ENCODE results near the gene SYNE2. TPM values are rescaled to one million over a fixed set of nuclear protein-coding genes. Genes with fewer than 3 reads are reported as not detected.

Gene SYNE2
- total and polyA plus RNA-seq, 12 donors = 43.6 to 205 (median 103) TPM

- H3K4me1 ChIP-seq = no peaks in the 10 kb centered on the region
- DNase-seq = no peak
- no peaks in the 10 kb centered on the region for H3K27me3 ChIP-seq
- intact Hi-C loops (cut with DNase I) = no loop called here
- WGBS, 2 donors = 79 to 82% methylated on average over 7 of the region's 7 CpGs
- no peak overlapping the region for H3K4me3 ChIP-seq
- H3K36me3 ChIP-seq = peaks cover 0 to 78% (median 0%) of the 10 kb centered on the region in 9 donors
- H3K27ac ChIP-seq = no peak overlapping the region
- no peak for TF ChIP-seq CTCF (IDR thresholded peaks at IDR 0.05)
- no peak for ATAC-seq
- H3K9me3 ChIP-seq = no peaks in the 10 kb centered on the region
Observed at GRCh38 chr14:64062381-64063115, 209.7 kb downstream of the SYNE2 start.

DNA sequence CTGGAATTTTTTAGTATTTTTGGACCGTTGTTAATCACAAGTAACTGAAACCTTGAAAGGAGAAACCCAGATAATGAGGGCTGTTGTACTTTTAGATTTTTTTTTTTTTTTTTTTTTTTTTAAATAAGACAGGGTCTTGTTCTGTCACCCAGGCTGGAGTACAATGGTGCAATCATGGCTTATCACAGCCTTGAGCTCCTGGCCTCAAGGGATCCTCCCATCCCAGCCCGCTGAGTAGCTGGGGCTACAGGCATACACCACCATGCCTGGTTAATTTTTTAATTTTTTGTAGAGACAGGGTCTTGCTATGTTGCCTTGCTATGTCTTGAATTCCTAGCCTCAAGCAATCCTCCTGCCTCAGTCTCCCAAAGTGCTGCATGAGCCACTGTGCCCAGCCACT lies 211.6 kb downstream of the SYNE2 start:
- no peaks in the 10 kb centered on the region for H3K27me3 ChIP-seq
- intact Hi-C loops (cut with DNase I) = no loop called here
- no peak for TF ChIP-seq CTCF (IDR thresholded peaks at IDR 0.05)
- DNase-seq (no peak), ATAC-seq (no peak)
- H3K4me1 ChIP-seq = no peaks in the 10 kb centered on the region
- no peak overlapping the region for H3K4me3 ChIP-seq
- no peaks in the 10 kb centered on the region for H3K9me3 ChIP-seq
- WGBS, 2 donors = 92 to 96% methylated on average over 2 of the region's 2 CpGs
- no peak overlapping the region for H3K27ac ChIP-seq
- H3K36me3 ChIP-seq = peaks cover 0 to 71% (median 0%) of the 10 kb centered on the region in 9 donors

DNA sequence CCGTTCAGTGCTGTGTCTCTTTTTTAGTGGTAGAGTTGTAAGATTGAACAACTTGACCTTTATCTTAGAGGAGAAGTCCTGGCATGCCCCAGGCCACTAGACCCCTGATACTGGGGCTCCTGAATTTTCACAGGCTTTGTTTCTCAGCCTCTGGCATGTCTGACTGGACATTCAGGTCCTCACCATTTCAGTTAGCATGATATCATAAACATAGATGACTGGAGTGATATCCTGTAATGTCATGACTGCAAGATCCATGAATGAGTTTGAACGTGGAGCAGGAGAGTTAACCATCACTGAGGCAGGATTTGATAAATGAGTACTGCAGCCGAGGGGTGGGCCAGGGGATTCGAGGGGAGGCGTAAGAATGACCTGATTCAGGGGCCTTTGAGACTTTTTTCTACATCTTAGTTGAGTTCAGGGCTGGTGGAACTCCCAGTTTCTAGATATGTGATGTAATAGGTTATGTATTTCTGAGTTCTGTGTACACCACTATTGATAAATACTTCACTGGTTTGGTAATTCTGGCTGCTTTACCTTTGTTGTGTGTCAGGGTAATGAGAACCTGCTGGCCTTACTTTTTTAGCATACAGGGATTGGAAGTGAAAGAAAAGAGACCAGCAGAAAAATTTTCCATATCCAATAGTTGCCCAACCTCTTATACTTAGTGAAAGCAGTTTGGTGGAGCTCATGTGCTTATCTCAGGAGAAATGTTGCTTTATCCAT lies 217.0 kb downstream of the SYNE2 start:
- Histone ChIP-seq H3K4me3 (no peak overlapping the region), H3K27me3 (no peaks in the 10 kb centered on the region), H3K4me1 (no peaks in the 10 kb centered on the region), H3K27ac (no peak overlapping the region), H3K9me3 (no peaks in the 10 kb centered on the region), H3K36me3 (peaks cover 0 to 85% (median 27%) of the 10 kb centered on the region in 9 donors)
- no peak for ATAC-seq
- no peak for TF ChIP-seq CTCF (IDR thresholded peaks at IDR 0.05)
- WGBS, 2 donors = 84 to 90% methylated on average over 5 of the region's 5 CpGs
- intact Hi-C loops (cut with DNase I) = no loop called here
- no peak for DNase-seq

GRCh38 chr14:64074961-64075612 lies 222.3 kb downstream of the SYNE2 start:
- ATAC-seq (no peak), DNase-seq (no peak)
- H3K27me3 ChIP-seq = no peaks in the 10 kb centered on the region
- intact Hi-C loops (cut with DNase I) = no loop called here
- H3K27ac ChIP-seq = no peak overlapping the region
- no peak for TF ChIP-seq CTCF (IDR thresholded peaks at IDR 0.05)
- no peaks in the 10 kb centered on the region for H3K9me3 ChIP-seq
- no peak overlapping the region for H3K4me3 ChIP-seq
- 71 to 74% methylated on average over 2 of the region's 2 CpGs for WGBS, 2 donors
- no peaks in the 10 kb centered on the region for H3K4me1 ChIP-seq
- peaks cover 0 to 96% (median 28%) of the 10 kb centered on the region in 9 donors for H3K36me3 ChIP-seq
